Measurements from ENCODE around the gene HLCS.

Gene HLCS

GRCh38 chr21:36877741-36878140 lies 88.7 kb downstream of the HLCS start:
- ChIA-PET CTCF (no interaction called here), POLR2A (no interaction called here)
- TF ChIP-seq CTCF (IDR thresholded peaks at IDR 0.05; ENCODE audit: control extremely low read depth, extremely low read depth, low read depth, missing control alignments): no peak
- DNase-seq (ENCODE audit: extremely low spot score): no peak

- TF ChIP-seq CTCF (IDR thresholded peaks at IDR 0.05; ENCODE audit: control extremely low read depth, extremely low read depth, low read depth, missing control alignments): no peak
- DNase-seq (ENCODE audit: extremely low spot score): no peak
- ChIA-PET CTCF (no interaction called here), POLR2A (no interaction called here)
Observed at GRCh38 chr21:36874665-36875064, 91.8 kb downstream of the HLCS start.

DNA sequence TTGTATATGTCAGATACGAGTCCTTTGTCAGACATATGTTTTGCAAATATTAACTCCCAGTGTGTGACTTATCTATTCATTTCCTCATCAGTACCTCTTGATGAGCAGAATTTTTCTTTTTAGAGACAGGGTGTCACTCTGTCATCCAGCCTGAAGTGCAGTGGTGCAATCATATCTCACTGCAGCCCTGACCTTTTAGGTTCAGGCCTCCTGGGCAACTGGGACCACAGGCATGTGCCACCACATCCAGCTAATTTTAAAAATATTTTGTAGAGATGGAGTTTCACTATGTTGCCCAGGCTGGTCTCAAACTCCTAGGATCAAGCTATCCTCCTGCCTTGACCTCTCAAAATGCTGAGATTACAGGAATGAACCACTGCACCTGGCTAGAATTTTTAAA lies 93.0 kb downstream of the HLCS start:
- DNase-seq (ENCODE audit: extremely low spot score): no peak
- ChIA-PET POLR2A (no interaction called here), CTCF (interaction anchor here (2.2 kb wide), 1 partner anchor 19 kb away, joined by 5 read pairs; no protein-coding TSS in a partner anchor)
- no peak for TF ChIP-seq CTCF (IDR thresholded peaks at IDR 0.05; ENCODE audit: control extremely low read depth, extremely low read depth, low read depth, missing control alignments)

DNA sequence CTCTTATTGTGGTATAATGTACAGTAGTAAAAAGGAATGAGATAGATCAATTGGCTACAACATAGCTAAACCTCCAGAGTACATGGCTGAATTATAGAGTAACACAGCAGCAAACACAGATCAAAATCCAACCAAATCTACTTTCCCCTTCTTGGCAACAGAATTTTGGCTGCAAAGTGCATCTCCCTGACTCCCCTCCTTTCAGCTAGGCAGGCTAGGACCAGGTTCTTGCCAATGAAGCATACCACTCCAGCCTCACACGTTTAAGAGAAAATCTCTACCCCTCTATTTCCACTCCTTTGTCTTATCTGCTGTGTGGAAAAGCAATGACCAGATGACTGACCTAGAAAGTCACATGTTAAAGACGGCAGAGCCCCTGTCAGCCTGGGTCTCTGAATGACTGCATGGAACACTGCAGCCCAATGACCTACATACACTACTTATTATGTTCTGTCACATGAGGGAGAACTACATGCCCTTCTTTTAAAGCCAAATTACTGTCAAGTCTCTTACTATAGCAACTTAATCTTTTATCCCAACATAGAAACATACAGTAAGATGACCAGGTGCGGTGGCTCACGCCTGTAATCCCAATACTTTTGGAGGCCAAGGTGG lies 99.1 kb downstream of the HLCS start:
- ChIA-PET CTCF (interaction anchor here (0.7 to 3.9 kb wide), 3 partner anchors 8 to 15 kb away, joined by 3 to 13 read pairs (median 3); no protein-coding TSS in a partner anchor), POLR2A (no interaction called here)
- no peak for TF ChIP-seq CTCF (IDR thresholded peaks at IDR 0.05; ENCODE audit: control extremely low read depth, extremely low read depth, low read depth, missing control alignments)
- DNase-seq (ENCODE audit: extremely low spot score): no peak

DNA sequence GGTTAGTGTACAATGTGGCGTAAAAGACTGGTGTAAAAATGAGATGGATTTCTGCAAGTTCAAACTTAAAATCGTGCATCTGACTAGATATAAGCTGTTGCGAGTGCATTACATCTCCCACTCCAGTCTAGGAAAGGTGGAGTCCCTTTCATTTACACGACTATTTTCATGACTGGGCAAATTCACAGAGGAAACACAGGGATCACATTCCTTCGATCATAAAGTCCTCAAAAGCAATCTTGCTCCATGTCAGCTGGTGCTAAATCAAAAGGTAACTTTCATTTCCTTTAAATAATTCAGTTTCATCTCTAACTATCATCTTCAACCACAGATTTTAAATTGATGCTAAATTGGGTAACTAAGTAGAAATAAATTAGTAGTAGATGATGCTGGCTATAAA lies 100.0 kb downstream of the HLCS start:
- POLR2A ChIA-PET: no interaction called here
- CTCF ChIA-PET: interaction anchor here (0.8 to 3.9 kb wide), 3 partner anchors 12 to 1261 kb away, joined by 3 to 13 read pairs (median 3); no protein-coding TSS in a partner anchor
- TF ChIP-seq CTCF (IDR thresholded peaks at IDR 0.05; ENCODE audit: control extremely low read depth, extremely low read depth, low read depth, missing control alignments): no peak
- no peak for DNase-seq (ENCODE audit: extremely low spot score)

DNA sequence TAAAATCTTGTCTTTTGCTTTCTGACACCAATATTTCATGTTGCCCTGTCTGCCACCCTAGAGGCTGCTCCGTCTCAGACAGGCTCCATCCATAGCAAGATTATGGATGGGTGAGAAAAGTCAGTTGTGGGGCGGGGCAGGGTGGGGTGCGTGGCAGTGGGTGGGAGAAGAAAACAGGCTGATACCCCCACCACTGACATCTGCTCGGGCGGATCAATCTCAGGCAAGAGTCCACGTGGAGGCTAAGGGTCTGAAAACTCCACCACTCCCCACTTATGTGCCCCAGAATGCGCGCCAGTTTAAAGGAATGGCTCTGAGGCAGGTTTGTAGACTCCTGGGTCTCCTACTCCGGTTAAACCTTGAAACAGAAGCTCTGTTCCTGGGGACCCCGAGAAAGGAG lies 101.5 kb downstream of the HLCS start:
- CTCF ChIA-PET: interaction anchor here (1.0 to 3.9 kb wide), 2 partner anchors 11 to 235 kb away, joined by 3 to 13 read pairs; no protein-coding TSS in a partner anchor
- no peak for TF ChIP-seq CTCF (IDR thresholded peaks at IDR 0.05; ENCODE audit: control extremely low read depth, extremely low read depth, low read depth, missing control alignments)
- DNase-seq (ENCODE audit: extremely low spot score): no peak
- POLR2A ChIA-PET: no interaction called here

Data from GM10248 (cell line).